ENCODE data around the gene DNAAF3.
A peak's percentile ranks its signal among the peaks of the same experiment; 100 is the strongest.

Gene DNAAF3

DNA sequence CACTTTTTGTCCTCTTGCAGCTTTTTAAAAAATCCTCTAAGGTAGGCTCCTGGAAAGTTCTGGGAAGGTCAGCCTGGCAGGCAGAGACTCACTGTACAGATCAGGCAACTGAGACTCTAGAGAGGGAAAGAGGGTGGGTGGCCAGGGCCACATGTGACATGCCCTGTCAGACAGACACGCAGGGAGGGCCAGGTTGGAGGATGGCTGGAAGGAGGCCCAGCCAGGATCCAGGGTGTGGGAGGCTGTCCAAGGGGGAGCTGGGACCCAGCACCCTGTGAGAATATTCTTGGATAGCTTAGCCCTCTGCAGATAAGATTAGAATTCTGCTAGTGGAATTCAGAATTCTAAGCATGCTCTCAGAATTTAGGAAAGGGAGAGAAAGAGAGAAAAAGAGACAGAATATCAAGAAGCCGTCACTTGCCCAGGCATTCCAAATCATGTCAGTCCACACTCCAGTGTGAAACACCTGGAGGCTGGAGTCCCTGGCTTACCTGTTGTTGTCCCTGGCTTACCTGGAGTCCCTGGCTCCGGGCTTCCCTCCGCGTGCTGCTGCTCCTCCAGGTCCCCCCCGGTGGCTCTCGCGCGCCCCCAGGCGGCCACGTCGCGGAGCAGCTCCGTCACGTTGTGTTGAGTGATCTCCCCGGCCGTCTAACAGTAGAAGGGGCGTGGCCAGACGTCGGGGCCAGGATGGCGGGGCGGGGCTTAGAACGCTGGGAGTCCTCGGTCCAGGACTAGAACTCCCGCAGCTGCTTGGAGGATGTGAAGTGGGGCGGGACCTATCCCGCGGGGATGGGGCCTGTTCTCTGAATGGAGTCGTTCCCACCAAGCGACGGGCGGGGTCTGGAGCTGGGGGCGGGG lies 6.1 kb downstream of the DNAAF3 start (continued):
- TF ChIP-seq, protein P1, sequence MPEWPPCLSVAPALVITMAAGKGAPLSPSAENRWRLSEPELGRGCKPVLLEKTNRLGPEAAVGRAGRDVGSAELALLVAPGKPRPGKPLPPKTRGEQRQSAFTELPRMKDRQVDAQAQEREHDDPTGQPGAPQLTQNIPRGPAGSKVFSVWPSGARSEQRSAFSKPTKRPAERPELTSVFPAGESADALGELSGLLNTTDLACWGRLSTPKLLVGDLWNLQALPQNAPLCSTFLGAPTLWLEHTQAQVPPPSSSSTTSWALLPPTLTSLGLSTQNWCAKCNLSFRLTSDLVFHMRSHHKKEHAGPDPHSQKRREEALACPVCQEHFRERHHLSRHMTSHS (tag by site-specific recombination; IDR thresholded peaks at IDR 0.05) = no peak
- TF ChIP-seq ZNF10 (tag by site-specific recombination; IDR thresholded peaks at IDR 0.05) = no peak
- TF ChIP-seq ZBTB7A (tag by site-specific recombination; IDR thresholded peaks at IDR 0.05; ENCODE audit: low read depth) = no peak
- TF ChIP-seq, protein P2, sequence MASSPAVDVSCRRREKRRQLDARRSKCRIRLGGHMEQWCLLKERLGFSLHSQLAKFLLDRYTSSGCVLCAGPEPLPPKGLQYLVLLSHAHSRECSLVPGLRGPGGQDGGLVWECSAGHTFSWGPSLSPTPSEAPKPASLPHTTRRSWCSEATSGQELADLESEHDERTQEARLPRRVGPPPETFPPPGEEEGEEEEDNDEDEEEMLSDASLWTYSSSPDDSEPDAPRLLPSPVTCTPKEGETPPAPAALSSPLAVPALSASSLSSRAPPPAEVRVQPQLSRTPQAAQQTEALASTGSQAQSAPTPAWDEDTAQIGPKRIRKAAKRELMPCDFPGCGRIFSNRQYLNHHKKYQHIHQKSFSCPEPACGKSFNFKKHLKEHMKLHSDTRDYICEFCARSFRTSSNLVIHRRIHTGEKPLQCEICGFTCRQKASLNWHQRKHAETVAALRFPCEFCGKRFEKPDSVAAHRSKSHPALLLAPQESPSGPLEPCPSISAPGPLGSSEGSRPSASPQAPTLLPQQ (tag by site-specific recombination; IDR thresholded peaks at IDR 0.05) = peak; percentile 66
- peak; percentile 21; the same call in 1 of the 2 replicates for TF ChIP-seq IKZF3 (tag by site-specific recombination; IDR thresholded peaks at IDR 0.05)
- peak; percentile 74 for TF ChIP-seq SP7 (tag by site-specific recombination; IDR thresholded peaks at IDR 0.05)
- peak; percentile 97 for TF ChIP-seq ZEB2 (tag by site-specific recombination; IDR thresholded peaks at IDR 0.05)
- TF ChIP-seq, protein P3, sequence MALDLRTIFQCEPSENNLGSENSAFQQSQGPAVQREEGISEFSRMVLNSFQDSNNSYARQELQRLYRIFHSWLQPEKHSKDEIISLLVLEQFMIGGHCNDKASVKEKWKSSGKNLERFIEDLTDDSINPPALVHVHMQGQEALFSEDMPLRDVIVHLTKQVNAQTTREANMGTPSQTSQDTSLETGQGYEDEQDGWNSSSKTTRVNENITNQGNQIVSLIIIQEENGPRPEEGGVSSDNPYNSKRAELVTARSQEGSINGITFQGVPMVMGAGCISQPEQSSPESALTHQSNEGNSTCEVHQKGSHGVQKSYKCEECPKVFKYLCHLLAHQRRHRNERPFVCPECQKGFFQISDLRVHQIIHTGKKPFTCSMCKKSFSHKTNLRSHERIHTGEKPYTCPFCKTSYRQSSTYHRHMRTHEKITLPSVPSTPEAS (tag by site-specific recombination; IDR thresholded peaks at IDR 0.05) = 0 out of 2 replicates have a peak, but pooled peaks have one; percentile 13
- TF ChIP-seq SP2 (tag by site-specific recombination; IDR thresholded peaks at IDR 0.05) = peak; percentile 75
- TF ChIP-seq GLIS1 (tag by site-specific recombination; IDR thresholded peaks at IDR 0.05) = peak; percentile 49
- TF ChIP-seq, protein P4, sequence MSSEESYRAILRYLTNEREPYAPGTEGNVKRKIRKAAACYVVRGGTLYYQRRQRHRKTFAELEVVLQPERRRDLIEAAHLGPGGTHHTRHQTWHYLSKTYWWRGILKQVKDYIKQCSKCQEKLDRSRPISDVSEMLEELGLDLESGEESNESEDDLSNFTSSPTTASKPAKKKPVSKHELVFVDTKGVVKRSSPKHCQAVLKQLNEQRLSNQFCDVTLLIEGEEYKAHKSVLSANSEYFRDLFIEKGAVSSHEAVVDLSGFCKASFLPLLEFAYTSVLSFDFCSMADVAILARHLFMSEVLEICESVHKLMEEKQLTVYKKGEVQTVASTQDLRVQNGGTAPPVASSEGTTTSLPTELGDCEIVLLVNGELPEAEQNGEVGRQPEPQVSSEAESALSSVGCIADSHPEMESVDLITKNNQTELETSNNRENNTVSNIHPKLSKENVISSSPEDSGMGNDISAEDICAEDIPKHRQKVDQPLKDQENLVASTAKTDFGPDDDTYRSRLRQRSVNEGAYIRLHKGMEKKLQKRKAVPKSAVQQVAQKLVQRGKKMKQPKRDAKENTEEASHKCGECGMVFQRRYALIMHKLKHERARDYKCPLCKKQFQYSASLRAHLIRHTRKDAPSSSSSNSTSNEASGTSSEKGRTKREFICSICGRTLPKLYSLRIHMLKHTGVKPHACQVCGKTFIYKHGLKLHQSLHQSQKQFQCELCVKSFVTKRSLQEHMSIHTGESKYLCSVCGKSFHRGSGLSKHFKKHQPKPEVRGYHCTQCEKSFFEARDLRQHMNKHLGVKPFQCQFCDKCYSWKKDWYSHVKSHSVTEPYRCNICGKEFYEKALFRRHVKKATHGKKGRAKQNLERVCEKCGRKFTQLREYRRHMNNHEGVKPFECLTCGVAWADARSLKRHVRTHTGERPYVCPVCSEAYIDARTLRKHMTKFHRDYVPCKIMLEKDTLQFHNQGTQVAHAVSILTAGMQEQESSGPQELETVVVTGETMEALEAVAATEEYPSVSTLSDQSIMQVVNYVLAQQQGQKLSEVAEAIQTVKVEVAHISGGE (tag by site-specific recombination; conservative IDR thresholded peaks at IDR 0.05; ENCODE audit: low read depth) = peak; percentile 46; the same call in 1 of the 2 replicates
- peak; percentile 89 for TF ChIP-seq KLF9 (tag by site-specific recombination; IDR thresholded peaks at IDR 0.05; ENCODE audit: low read depth)
- peak; percentile 51; the same call in 1 of the 2 replicates for TF ChIP-seq ZBTB17 (tag by site-specific recombination; IDR thresholded peaks at IDR 0.05)
- TF ChIP-seq, protein P5, sequence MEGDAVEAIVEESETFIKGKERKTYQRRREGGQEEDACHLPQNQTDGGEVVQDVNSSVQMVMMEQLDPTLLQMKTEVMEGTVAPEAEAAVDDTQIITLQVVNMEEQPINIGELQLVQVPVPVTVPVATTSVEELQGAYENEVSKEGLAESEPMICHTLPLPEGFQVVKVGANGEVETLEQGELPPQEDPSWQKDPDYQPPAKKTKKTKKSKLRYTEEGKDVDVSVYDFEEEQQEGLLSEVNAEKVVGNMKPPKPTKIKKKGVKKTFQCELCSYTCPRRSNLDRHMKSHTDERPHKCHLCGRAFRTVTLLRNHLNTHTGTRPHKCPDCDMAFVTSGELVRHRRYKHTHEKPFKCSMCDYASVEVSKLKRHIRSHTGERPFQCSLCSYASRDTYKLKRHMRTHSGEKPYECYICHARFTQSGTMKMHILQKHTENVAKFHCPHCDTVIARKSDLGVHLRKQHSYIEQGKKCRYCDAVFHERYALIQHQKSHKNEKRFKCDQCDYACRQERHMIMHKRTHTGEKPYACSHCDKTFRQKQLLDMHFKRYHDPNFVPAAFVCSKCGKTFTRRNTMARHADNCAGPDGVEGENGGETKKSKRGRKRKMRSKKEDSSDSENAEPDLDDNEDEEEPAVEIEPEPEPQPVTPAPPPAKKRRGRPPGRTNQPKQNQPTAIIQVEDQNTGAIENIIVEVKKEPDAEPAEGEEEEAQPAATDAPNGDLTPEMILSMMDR (tag by site-specific recombination; IDR thresholded peaks at IDR 0.05) = peak; percentile 94
- TF ChIP-seq ZNF391 (tag by site-specific recombination; IDR thresholded peaks at IDR 0.05; ENCODE audit: borderline replicate concordance, low read depth) = peak; percentile 54; the same call in 1 of the 2 replicates
- TF ChIP-seq ZNF48 (tag by site-specific recombination; IDR thresholded peaks at IDR 0.05) = no peak
- peak; percentile 29; the same call in 1 of the 2 replicates for TF ChIP-seq ZBTB48 (tag by site-specific recombination; IDR thresholded peaks at IDR 0.05)
- no peak for TF ChIP-seq ZNF311 (tag by site-specific recombination; IDR thresholded peaks at IDR 0.05; ENCODE audit: borderline replicate concordance)
- peak; percentile 74; the same call in 1 of the 2 replicates for TF ChIP-seq ZSCAN16 (tag by site-specific recombination; IDR thresholded peaks at IDR 0.05)
- TF ChIP-seq, protein P6, sequence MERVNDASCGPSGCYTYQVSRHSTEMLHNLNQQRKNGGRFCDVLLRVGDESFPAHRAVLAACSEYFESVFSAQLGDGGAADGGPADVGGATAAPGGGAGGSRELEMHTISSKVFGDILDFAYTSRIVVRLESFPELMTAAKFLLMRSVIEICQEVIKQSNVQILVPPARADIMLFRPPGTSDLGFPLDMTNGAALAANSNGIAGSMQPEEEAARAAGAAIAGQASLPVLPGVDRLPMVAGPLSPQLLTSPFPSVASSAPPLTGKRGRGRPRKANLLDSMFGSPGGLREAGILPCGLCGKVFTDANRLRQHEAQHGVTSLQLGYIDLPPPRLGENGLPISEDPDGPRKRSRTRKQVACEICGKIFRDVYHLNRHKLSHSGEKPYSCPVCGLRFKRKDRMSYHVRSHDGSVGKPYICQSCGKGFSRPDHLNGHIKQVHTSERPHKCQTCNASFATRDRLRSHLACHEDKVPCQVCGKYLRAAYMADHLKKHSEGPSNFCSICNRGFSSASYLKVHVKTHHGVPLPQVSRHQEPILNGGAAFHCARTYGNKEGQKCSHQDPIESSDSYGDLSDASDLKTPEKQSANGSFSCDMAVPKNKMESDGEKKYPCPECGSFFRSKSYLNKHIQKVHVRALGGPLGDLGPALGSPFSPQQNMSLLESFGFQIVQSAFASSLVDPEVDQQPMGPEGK (tag by site-specific recombination; IDR thresholded peaks at IDR 0.05) = peak; percentile 68
- TF ChIP-seq, protein P7, sequence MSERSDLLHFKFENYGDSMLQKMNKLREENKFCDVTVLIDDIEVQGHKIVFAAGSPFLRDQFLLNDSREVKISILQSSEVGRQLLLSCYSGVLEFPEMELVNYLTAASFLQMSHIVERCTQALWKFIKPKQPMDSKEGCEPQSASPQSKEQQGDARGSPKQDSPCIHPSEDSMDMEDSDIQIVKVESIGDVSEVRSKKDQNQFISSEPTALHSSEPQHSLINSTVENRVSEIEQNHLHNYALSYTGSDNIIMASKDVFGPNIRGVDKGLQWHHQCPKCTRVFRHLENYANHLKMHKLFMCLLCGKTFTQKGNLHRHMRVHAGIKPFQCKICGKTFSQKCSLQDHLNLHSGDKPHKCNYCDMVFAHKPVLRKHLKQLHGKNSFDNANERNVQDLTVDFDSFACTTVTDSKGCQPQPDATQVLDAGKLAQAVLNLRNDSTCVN (tag by site-specific recombination; optimal IDR thresholded peaks at IDR 0.05) = peak; percentile 35
- peak; percentile 73 for TF ChIP-seq ZSCAN30 (tag by site-specific recombination; IDR thresholded peaks at IDR 0.05)
- TF ChIP-seq ZNF2 (tag by site-specific recombination; IDR thresholded peaks at IDR 0.05) = peak; percentile 41; the same call in 1 of the 2 replicates
- peak; percentile 57; the same call in 1 of the 2 replicates for TF ChIP-seq ZXDB (tag by site-specific recombination; IDR thresholded peaks at IDR 0.05)
- no peak for TF ChIP-seq ZNF341 (tag by site-specific recombination; IDR thresholded peaks at IDR 0.05; ENCODE audit: low read depth)

Measured in HEK293 (cell line).